ENCODE data around the gene RPS6KA2. TPM values are rescaled to one million over a fixed set of nuclear protein-coding genes. Genes with fewer than 3 reads are reported as not detected.

RPS6KA2 gene
- total RNA-seq, 1 experiment from 2014 or later = 7.3 TPM

DNA sequence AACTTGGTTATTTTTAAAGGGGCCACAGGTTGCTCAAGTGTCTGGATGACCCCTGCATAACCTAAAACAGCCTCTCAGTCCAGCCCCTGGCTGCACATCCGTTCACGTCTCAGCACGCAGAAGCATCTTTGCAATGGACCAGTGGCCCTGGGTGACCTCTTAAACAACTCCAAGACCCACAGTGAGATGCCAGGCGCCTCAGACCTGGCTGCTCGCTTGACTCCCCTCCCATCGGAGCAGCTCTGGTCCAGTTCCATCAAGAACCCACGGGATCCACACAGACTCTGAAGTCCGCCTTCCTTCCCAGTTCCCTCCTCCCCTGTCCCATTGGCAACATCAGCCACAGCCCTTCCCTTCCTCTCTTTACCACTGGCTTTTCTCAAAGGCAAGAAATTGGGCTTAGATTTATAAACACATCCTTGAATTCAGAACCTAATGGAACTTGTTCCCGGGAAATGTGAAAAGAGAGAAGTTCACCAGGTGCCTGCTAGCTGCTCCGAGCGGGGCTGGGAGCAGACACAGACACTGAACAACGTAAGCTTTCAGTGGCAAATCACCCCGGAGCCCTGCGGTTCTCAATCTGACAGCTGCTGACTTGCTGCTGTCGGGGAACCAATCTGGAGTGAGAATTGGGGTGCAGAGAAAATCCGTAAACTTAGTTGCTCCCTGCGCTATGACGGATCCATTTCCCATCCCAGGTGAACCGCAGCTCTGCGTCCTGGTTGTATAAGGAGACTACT, 204.7 kb downstream of the RPS6KA2 start:
- no peak for DNase-seq (ENCODE audit: low read depth)

DNA sequence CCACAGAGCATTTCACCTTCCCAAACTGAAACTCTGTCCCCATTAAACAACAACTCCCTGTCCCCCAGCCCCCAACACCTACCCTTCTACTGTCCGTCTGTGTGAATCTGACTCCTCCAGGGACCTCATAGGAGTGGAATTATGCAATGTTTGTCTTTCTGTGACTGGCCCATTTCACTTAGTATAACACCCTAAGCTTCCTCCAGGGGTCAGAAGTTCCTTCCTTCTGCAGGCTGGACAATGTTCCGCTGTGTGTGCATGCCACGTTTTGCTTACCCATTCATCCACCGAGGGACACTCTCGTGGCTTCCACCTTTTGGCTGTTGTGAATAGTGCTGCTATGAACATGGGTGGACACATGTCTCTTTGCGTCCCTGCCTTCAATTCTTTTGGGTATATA, 206.7 kb downstream of the RPS6KA2 start:
- DNase-seq (ENCODE audit: low read depth) = no peak

DNA sequence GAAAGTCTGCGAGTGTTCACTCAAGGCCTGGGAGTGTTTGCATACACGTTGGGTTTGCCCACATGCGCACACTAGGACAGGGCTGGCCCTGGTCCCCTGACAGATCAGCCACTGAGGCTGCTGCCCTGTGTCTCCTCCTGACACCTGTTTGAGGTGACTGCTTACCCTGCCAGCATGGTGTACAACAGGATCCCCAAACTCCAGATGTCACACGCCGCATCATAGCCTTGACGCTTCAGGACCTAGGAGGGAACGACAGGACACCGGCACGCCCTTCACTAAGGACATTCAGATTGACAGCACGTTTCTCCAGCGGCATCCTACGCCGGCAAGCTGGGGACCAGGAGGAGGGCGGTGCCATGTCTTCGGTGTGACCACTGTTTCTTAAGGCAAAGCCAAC, 207.3 kb downstream of the RPS6KA2 start:
- no peak for DNase-seq (ENCODE audit: low read depth)

DNA sequence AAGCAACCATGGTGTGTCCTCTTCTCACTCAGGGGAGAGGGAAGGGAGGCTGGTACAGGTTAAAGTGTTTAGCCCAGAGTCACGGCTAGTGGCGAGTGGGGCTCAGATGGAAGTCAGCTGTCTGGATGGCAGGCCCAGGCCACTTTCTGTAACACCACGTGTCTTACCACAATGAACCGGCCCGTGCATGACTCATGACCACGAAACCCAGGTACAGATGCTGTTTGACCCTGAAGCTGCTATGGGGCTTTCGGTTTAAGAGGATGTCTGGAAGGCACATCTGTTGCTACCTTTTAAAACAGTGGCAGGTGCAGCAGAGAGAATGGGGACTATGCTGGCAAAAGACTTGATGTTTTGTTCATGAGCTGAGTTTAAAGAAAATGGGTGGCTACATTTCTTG, 207.8 kb downstream of the RPS6KA2 start:
- peak; percentile 63 for DNase-seq (ENCODE audit: low read depth)

DNA sequence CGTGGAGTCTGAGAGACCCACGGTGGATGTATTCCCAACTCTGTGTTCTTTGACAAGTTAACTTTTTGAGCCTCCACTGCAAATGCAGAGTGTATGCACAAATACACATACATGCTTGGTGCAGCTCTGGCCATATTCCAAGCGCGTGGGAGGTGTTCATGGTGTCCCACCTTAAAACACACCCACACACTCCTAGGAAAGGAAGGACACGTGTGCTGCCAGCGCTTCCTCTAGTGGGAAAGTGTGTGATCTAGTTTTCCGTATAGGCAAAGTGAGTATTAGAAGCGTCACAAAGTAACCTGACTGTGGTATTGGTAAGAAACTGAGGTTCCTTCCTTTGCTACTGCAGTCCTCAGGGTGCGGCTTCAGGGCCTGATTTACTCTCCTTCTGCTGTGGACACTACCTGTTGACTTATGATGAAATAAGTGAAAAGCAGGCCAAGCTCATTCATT, 208.3 kb downstream of the RPS6KA2 start:
- DNase-seq (ENCODE audit: low read depth) = no peak

DNA sequence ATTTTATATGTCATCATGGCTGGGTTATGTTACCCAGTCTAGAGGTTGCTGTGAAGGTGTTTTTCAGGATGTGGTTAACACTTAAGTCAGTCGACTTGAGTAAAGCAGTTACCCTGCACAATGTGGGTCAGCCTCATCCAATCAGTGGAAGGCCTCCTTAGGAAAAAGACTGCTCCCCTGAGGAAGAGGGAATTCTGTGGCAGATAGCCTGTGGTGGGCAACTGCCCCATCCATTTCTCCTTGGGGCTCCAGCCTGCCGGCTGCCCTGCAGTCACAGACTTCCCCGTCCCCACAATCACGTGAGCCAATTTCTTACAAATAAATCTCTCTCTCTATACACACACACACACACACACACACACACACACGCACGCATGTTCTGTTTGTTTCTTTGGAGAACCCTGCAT, 209.8 kb downstream of the RPS6KA2 start:
- no peak for DNase-seq (ENCODE audit: low read depth)

DNA sequence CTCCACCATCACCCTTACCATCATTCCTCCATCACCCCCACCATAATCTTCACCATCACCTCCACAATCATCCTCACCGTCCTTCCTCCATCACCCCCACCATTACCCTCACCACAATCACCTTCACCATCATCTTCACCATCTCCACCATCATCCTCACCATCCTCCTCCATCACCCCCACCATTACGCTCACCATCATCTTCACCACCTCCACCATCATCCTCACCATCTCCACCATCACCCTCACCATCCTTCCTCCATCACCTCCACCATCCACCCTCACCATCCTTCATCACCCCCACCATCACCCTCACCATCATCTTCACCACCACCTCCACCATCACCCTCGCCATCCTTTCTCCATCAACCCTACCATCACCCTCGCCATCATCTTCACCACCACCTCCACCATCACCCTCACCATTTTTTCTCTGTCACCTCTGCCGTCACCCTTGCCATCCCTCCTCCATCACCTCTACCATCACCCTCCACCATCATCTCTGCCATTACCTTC, 211.2 kb downstream of the RPS6KA2 start:
- no peak for DNase-seq (ENCODE audit: low read depth)

- DNase-seq (ENCODE audit: low read depth) = no peak
Observed at GRCh38 chr6:166415306-166415705, 211.7 kb downstream of the RPS6KA2 start.

DNA sequence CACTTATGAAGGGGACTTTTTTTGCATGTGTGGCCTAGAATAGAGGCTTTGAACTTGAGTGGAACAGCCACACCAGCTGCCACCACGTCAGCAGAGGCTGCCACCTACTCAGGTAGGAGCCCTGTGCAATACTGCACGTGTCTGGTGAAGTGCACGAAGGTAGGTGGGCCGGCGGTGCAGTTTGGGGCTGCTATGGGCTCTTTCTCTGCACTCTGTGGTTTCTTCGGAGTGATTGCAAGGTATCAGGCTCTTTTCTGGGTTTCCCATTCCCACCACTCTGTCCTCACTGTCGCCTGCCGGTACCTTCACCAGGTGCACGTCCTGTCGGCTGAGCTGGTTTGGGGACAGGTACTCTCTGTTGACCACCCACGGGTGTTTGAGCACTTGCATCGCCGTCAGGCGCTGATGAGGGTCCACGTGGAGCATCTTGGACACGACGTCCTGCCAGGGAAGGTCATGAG, 213.5 kb downstream of the RPS6KA2 start:
- DNase-seq (ENCODE audit: low read depth) = no peak

DNA sequence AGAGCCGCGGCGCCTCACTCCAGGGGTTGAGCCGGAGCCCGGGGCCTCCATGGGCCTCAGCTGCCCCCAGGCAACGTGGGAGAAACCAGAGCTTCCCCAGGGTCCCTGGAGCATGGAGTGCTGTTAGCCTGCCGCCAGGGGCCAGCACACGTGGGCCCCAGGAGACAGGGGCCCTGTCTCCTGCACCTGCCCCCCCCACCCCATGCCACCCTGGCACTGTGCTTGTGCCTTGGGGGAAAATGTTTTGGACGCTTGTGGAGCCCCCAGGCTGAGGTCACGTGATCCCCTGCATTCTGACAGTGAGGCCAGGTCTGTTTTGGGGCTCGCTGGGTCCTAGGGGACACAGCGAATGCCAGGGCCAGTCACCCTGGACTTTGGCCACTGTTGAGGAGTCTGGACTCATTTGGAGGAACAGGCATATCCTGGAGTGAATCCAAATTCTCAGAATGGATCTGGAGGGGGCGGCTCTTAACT, 214.1 kb downstream of the RPS6KA2 start:
- DNase-seq (ENCODE audit: low read depth) = no peak

DNA sequence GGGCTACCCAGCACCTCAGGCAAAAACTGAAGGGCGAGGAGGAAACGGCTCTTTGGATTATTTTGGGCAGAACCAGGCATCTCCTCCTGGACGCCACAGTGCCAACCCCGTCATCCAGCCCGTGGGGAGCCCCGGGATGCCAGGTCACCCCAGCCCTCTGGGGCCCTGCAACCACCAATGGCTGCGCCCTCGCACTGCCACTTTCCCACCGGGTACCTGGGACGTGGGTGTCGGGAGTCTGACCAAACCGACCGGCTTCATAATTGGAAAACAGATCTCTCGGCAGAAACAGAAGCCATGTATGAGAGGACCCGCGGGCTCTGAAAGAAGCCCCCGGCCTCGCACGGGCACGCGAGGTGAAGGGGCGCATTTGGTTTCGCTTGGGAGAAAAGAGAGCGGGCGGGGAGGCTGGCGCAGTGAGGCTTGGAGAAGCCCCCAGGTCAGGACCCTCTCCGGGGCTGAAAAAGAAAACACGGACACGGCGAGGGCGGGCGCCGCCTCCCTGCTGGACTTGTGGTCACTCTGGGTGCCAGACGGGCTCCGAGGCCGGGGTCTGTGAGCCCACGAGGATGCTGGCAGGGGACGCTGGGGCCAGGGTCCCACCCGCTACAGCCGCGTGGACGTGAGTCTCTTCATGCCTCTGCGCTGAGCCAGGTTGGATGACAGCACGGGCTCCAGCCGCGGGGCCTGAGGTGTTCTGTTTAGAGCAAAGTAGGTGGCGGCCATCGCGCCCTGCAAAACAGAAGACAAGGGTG, 214.7 kb downstream of the RPS6KA2 start:
- no peak for DNase-seq (ENCODE audit: low read depth)

GRCh38 chr6:166411721-166412151, 215.3 kb downstream of the RPS6KA2 start:
- no peak for DNase-seq (ENCODE audit: low read depth)

DNA sequence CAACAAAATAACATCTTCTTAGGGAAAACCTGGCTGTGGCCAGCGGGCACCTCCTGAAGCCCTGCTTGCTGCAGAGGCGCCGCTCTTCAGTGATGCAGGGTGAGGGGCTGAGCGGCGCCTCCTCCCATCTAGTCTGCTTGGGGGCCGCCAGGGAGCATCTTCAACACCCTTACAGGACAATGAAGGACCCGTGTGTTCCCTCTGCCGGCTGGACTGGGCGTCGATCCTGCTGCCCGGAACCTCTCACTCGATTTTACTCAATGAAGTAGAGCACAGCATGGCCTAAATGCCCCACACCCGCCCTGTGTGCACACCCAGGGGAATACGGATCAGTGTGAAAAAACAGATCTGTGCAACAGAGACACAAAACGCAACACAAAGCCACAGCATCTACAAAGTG, 215.8 kb downstream of the RPS6KA2 start:
- DNase-seq (ENCODE audit: low read depth) = no peak

- no peak for DNase-seq (ENCODE audit: low read depth)
Observed at GRCh38 chr6:166410426-166410935, 216.6 kb downstream of the RPS6KA2 start.

DNA sequence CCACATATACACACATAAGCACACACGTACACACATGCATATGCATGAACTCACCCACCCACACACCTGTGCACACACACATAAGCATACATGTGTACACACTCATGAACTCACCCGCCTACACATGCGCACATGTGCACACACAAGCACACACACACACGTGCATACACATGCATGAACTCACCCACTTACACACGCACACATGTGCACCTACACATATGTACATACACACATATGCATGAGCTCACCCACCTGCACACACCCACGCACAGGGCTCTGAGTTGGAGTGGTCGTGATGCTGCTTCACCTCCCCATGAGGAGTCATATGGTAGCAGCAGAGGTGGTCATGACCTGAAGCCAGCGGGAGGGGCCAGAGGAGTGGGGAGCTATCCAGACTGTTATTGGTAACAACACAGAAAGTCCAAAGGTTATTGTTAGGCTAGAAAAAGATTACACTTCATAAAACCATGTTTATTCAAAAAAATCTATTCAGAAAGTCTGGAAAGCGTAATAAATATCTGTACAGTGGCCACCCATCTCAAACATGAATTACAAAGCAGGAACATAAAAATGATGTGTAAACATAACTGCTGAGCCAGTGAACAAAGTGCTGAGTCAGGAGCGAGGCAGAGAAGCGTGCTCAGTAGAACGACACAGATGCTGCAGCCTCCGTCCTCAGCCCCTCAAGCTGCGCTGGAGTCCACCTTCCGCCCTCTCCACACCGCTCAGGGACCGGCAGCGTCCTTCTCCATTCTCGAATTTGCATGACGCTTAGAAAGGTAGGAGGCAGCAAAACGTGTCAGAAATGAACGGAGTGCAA, 217.9 kb downstream of the RPS6KA2 start:
- no peak for DNase-seq (ENCODE audit: low read depth)

DNA sequence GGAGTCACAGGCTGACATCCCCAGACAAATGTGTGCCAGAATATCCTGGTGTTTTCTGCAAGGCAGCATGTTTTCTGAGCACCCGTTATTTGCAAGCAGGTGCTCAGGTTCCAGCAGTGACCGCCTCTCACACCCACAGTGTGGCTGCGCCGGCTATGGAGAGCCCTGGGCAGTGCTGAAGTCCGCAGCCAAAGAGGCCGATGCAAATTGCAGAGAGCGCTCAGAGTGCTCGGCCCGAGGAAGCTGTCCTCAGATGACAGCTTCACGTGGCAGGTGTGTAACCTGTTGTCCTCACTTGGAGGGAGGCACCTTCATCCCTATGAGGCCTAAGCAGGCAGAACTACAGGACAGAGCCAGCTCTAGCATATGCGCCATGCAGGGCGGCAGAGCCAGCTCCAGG, 220.9 kb downstream of the RPS6KA2 start:
- DNase-seq (ENCODE audit: low read depth) = no peak

DNA sequence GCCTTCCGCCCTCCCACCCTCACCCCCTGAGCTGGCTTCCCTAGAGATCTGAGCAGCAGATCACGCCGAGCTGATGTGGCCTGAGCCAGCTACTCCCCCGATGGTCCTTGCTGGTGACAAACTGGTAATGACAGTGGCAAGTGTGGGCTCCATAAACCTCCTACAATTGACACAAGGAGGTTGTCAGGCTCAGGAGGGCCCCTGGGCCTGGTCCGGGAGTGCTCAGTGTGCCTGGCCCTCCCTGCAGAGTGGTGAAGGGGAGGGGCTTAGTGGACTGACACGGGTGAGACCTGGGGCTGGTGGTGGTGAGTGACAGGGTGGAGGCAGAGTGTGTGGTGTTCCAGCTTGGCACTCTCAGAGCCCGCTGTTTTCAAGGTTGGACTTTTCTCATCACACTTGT, 221.7 kb downstream of the RPS6KA2 start:
- no peak for DNase-seq (ENCODE audit: low read depth)

GRCh38 chr6:166402582-166403277, 224.3 kb downstream of the RPS6KA2 start:
- DNase-seq (ENCODE audit: low read depth) = peak; percentile 63

DNA sequence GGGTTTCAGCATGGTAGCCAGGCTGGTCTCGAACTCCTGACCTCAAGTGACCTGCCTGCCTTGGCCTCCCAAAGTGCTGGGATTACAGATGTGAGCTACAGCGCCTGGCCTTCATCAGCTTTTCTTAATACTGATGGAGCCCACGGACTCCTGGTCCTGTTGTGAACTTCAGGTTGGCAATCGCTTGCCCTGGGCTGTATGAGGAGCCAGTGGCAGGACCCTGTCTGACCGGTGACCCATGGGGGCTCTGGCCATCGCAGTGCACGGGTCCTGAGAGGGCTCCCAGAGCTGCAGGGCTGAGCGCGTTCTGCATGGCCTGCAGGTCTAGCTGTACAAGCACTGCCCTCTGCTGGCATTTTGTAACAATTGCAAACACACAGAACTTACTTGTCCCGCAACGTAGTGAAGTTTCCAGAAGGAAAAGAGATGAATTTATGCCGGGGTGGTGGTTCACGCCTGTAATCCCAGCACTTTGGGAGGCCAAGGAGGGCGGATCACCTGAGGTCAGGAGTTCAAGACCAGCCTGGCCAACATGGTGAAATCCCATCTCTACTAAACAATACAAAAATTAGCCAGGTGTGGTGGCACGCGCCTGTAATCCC, 226.3 kb downstream of the RPS6KA2 start:
- peak; percentile 68 for DNase-seq (ENCODE audit: low read depth)

- no peak for DNase-seq (ENCODE audit: low read depth)
Observed at GRCh38 chr6:166400181-166400580, 226.9 kb downstream of the RPS6KA2 start.

DNA sequence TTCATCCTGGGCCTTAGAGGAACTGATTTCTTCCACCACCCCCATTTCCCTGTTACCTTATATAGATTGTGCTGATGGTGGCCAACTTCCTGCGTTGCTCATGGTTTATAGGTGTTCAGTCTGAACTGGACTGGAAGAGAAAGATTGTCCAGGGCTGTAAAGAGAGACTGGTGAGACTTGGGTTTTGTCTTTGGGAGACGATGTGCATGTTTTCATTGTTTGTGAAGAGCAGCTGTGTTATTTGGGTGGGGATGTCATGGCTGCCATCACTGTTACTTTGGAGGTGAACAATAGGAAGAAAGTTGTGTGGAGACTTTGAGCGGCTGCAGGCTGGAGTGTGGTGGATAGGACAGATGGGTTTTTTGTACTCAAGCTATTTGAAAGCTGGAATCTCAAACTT, 228.7 kb downstream of the RPS6KA2 start:
- DNase-seq (ENCODE audit: low read depth) = no peak

Data from RPMI7951 (cell line).